Mammary epithelial cell (primary cell): Measurements from ENCODE around the gene AACS.

Experiments
- EZH2 ChIP-seq: IDR thresholded peaks from 2 replicates; pipeline ENCODE4 v1.6.1; 2012; ENCODE audit warnings: low read length, inconsistent platforms, borderline replicate concordance
- TF ChIP-seq, protein P1 (sequence below), 2 donors: IDR thresholded peaks in 1 of 2; conservative IDR thresholded peaks in 1 of 2; 2 replicates each; pipeline ENCODE4 v1.5.1; 2011 to 2012; ENCODE audit warnings: inconsistent platforms in 2 of 2, low read length in 2 of 2, mild to moderate bottlenecking in 2 of 2, control low read depth in 1 of 2, low read depth in 1 of 2; ENCODE audit not compliant: insufficient read depth in 1 of 2; ENCODE audit errors: extremely low read depth in 1 of 2

DNA sequence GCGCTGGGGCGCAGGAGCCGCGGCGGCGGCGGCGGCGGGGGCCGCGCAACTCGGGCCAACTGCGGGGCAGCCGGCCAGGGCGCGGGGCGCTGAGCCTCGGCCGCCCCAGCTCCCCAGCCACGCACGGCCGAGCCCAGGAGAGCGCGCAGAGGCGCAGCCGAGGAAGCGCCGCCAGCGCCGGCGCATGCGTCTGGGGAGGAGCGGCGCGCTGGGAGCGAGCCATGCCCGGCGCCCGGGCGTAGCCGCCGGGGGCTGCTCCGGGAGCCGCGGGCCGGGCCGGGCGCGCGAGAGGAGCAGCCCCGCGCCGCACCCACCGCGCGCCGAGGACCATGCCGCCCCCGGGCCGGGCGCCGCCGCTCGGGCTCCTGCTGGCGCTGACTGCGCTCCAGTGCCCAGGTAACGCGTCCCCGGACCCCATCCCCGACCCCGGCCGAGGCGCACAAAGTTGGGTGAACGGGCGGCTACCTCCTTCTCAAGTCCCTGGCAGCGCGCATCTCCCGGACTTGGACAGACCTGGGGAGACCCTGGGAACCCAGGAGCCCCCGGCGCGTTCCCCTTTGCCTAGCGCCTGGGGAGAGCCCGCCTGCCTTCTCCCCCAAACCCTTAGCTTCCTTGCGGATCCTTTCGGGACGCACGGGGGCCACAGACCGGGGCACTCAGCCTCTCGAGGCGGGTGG, 121.4 kb downstream of the AACS start:
- TF ChIP-seq, protein P1, sequence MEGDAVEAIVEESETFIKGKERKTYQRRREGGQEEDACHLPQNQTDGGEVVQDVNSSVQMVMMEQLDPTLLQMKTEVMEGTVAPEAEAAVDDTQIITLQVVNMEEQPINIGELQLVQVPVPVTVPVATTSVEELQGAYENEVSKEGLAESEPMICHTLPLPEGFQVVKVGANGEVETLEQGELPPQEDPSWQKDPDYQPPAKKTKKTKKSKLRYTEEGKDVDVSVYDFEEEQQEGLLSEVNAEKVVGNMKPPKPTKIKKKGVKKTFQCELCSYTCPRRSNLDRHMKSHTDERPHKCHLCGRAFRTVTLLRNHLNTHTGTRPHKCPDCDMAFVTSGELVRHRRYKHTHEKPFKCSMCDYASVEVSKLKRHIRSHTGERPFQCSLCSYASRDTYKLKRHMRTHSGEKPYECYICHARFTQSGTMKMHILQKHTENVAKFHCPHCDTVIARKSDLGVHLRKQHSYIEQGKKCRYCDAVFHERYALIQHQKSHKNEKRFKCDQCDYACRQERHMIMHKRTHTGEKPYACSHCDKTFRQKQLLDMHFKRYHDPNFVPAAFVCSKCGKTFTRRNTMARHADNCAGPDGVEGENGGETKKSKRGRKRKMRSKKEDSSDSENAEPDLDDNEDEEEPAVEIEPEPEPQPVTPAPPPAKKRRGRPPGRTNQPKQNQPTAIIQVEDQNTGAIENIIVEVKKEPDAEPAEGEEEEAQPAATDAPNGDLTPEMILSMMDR (conservative IDR thresholded peaks at IDR 0.05 in 1 of 2, IDR thresholded peaks at IDR 0.05 in 1 of 2; ENCODE audit: extremely low read depth in 1 of 2, insufficient read depth in 1 of 2, low read depth in 1 of 2, low read length in 2 of 2): no peak
- no peak for TF ChIP-seq EZH2
